PFSK-1 (cell line): ENCODE results near the gene RIPOR3.

ENCODE experiments used
- POLR2AphosphoS5 ChIP-seq: IDR thresholded peaks from 2 replicates; pipeline ENCODE4 v1.6.1; 2012; ENCODE audit warnings: low read depth, mild to moderate bottlenecking, control low read depth, low read length, moderate library complexity
- REST ChIP-seq, 2 experiments: IDR thresholded peaks; 2 replicates each; pipeline versions ENCODE4 v1.6.1 to v1.8.0; 2011 to 2012; ENCODE audit warnings: low read depth in 2 of 2, low read length in 2 of 2, control low read depth in 1 of 2, inconsistent platforms in 1 of 2, mild to moderate bottlenecking in 1 of 2, moderate library complexity in 1 of 2; ENCODE audit not compliant: insufficient read depth in 1 of 2
- SIN3A ChIP-seq: IDR thresholded peaks from 2 replicates; pipeline ENCODE4 v1.6.1; 2012; ENCODE audit warnings: mild to moderate bottlenecking, low read length, moderate library complexity, borderline replicate concordance; ENCODE audit not compliant: insufficient read depth

- no peak for TF ChIP-seq SIN3A
- no peak for TF ChIP-seq POLR2AphosphoS5
- no peak for TF ChIP-seq REST (IDR thresholded peaks at IDR 0.05; ENCODE audit: insufficient read depth in 1 of 2, low read depth in 2 of 2, low read length in 2 of 2)
These were observed 94.7 kb downstream of the RIPOR3 start for GRCh38 chr20:50596694-50597021.
